WTC11 (cell line): ENCODE results near the gene RARB. TPM values are rescaled to one million over a fixed set of nuclear protein-coding genes. Genes with fewer than 3 reads are reported as not detected.

ENCODE experiments used
- ATAC-seq: fragments of 200-7000 bp; cut with Tn5 transposase; 2 replicates; pipeline ENCODE4 v1.10.0; 2021; ENCODE audit warnings: mild to moderate bottlenecking, moderate library complexity
- CTCF ChIA-PET: fragments of 300-600 bp; sonication (Branson Sonifier 250); formaldehyde crosslinking; loops from one replicate; lab custom pipeline; 2021; ENCODE audit warnings: antibody characterized with exemption; lab: Charles Lee
- POLR2A ChIA-PET: fragments of 350-600 bp; sonication (Branson Sonifier 250); formaldehyde crosslinking; loops from one replicate; lab custom pipeline; 2021; ENCODE audit warnings: antibody characterized with exemption; lab: Charles Lee
- DNase-seq: peaks from one replicate; pipeline ENCODE4 v3.0.0; 2021; ENCODE audit warnings: low spot score
- H3K27ac Mint-ChIP-seq: 2 replicates; pipeline ENCODE4 v1.8.0; 2021; ENCODE audit warnings: mixed read lengths
- H3K27me3 Mint-ChIP-seq: 2 replicates; pipeline ENCODE4 v1.8.0; 2021; ENCODE audit warnings: low read depth, mild to moderate bottlenecking, moderate library complexity, mixed read lengths
- H3K36me3 Mint-ChIP-seq: 2 replicates; pipeline ENCODE4 v1.8.0; 2021; ENCODE audit warnings: mixed read lengths
- H3K4me1 Mint-ChIP-seq: 2 replicates; pipeline ENCODE4 v1.8.0; 2022; ENCODE audit warnings: mixed read lengths
- H3K4me3 Mint-ChIP-seq: 2 replicates; pipeline ENCODE4 v1.8.0; 2021; ENCODE audit warnings: mild to moderate bottlenecking, moderate library complexity, mixed read lengths
- H3K9me3 Mint-ChIP-seq: 2 replicates; pipeline ENCODE4 v1.8.0; 2021; ENCODE audit warnings: mixed read lengths
- CBFB ChIP-seq: sonication (generic); formaldehyde crosslinking; IDR thresholded peaks from 2 replicates; pipeline ENCODE4 v1.8.1; 2022; ENCODE audit warnings: mild to moderate bottlenecking, low read depth, missing genetic modification reagents
- CREB1 ChIP-seq: sonication (generic); formaldehyde crosslinking; IDR thresholded peaks from 2 replicates; pipeline ENCODE4 v1.8.0; 2023; ENCODE audit warnings: mild to moderate bottlenecking, missing genetic modification reagents
- ESRRA ChIP-seq: sonication (generic); formaldehyde crosslinking; IDR thresholded peaks from 2 replicates; pipeline ENCODE4 v1.8.1; 2022; ENCODE audit warnings: mild to moderate bottlenecking, missing genetic modification reagents, borderline replicate concordance
- FOXJ3 ChIP-seq: sonication (generic); formaldehyde crosslinking; IDR thresholded peaks from 2 replicates; pipeline ENCODE4 v1.9.0; 2021; ENCODE audit warnings: missing genetic modification reagents, mild to moderate bottlenecking, borderline replicate concordance
- FOXP4 ChIP-seq: sonication (generic); formaldehyde crosslinking; IDR thresholded peaks from 2 replicates; pipeline ENCODE4 v1.8.0; 2022; ENCODE audit warnings: mild to moderate bottlenecking, missing genetic modification reagents
- HMGA2 ChIP-seq: fragments of 250-450 bp; sonication (Bioruptor Pico); IDR thresholded peaks from 2 replicates; pipeline ENCODE4 v1.4.0; 2021; ENCODE audit warnings: mild to moderate bottlenecking, moderate library complexity
- IRF2 ChIP-seq: sonication (generic); formaldehyde crosslinking; IDR thresholded peaks from 2 replicates; pipeline ENCODE4 v1.8.0; 2022; ENCODE audit warnings: low read depth, missing genetic modification reagents, borderline replicate concordance
- JAZF1 ChIP-seq: fragments of 250-450 bp; sonication (Bioruptor Pico); IDR thresholded peaks from 2 replicates; pipeline ENCODE4 v1.9.0; 2021; ENCODE audit warnings: moderate library complexity, mild to moderate bottlenecking, inconsistent platforms
- MYBL2 ChIP-seq: sonication (generic); formaldehyde crosslinking; IDR thresholded peaks from 2 replicates; pipeline ENCODE4 v1.8.1; 2023; ENCODE audit warnings: mild to moderate bottlenecking, moderate library complexity, missing genetic modification reagents
- SOX15 ChIP-seq: fragments of 250-450 bp; sonication (Bioruptor Pico); IDR thresholded peaks from 2 replicates; pipeline ENCODE4 v1.9.0; 2021; ENCODE audit warnings: mild to moderate bottlenecking
- TCF7 ChIP-seq: sonication (generic); formaldehyde crosslinking; IDR thresholded peaks from 2 replicates; pipeline ENCODE4 v1.8.0; 2022; ENCODE audit warnings: mild to moderate bottlenecking, low read depth, missing genetic modification reagents, moderate library complexity
- ZNF232 ChIP-seq: sonication (generic); formaldehyde crosslinking; IDR thresholded peaks from 2 replicates; pipeline ENCODE4 v1.8.0; 2022; ENCODE audit warnings: mild to moderate bottlenecking, missing genetic modification reagents
- ZSCAN18 ChIP-seq: fragments of 250-450 bp; sonication (Bioruptor Pico); IDR thresholded peaks from 2 replicates; pipeline ENCODE4 v2.1.2; 2022; ENCODE audit warnings: mild to moderate bottlenecking, moderate library complexity
- total RNA-seq: library from RNA; stranded (reverse); gene quantifications from 3 replicates; pipeline ENCODE4 v1.2.3, GENCODE V29; 2021
- TF ChIP-seq, protein P1 (sequence below): sonication (generic); formaldehyde crosslinking; IDR thresholded peaks from 2 replicates; pipeline ENCODE4 v1.8.1; 2022; ENCODE audit warnings: low read depth, mild to moderate bottlenecking, moderate library complexity, missing genetic modification reagents, borderline replicate concordance
- TF ChIP-seq, protein P2 (sequence below): sonication (generic); formaldehyde crosslinking; IDR thresholded peaks from 2 replicates; pipeline ENCODE4 v1.8.0; 2023; ENCODE audit warnings: missing genetic modification reagents, mild to moderate bottlenecking, borderline replicate concordance
- TF ChIP-seq, protein P3 (sequence below): sonication (generic); formaldehyde crosslinking; IDR thresholded peaks from 2 replicates; pipeline ENCODE4 v1.8.0; 2023; ENCODE audit warnings: mild to moderate bottlenecking, missing genetic modification reagents

RARB gene
- total RNA-seq, 1 experiment from 2014 or later, result not detected

GRCh38 chr3:25412269-25412668 is 15.8 kb upstream of the RARB start (continued):
- no peak for TF ChIP-seq ZNF232 (CRISPR knock-in tag)
- TF ChIP-seq ZSCAN18 (CRISPR knock-in tag), result no peak

GRCh38 chr3:25416176-25416575 is 11.9 kb upstream of the RARB start:
- peaks cover 16% of the 10 kb centered on the region for H3K36me3 Mint-ChIP-seq
- peaks cover 41% of the 10 kb centered on the region for H3K9me3 Mint-ChIP-seq
- CTCF ChIA-PET, result no interaction called here
- DNase-seq, result no peak
- no peak overlapping the region for H3K27ac Mint-ChIP-seq
- H3K4me1 Mint-ChIP-seq, result peaks cover 29% of the 10 kb centered on the region
- ATAC-seq, result no peak
- no peaks in the 10 kb centered on the region for H3K27me3 Mint-ChIP-seq
- POLR2A ChIA-PET, result no interaction called here
- no peak overlapping the region for H3K4me3 Mint-ChIP-seq
- no peak for TF ChIP-seq MYBL2 (CRISPR knock-in tag)
- TF ChIP-seq IRF2 (CRISPR knock-in tag), result no peak
- no peak for TF ChIP-seq CBFB (CRISPR knock-in tag)
- TF ChIP-seq, protein P1, sequence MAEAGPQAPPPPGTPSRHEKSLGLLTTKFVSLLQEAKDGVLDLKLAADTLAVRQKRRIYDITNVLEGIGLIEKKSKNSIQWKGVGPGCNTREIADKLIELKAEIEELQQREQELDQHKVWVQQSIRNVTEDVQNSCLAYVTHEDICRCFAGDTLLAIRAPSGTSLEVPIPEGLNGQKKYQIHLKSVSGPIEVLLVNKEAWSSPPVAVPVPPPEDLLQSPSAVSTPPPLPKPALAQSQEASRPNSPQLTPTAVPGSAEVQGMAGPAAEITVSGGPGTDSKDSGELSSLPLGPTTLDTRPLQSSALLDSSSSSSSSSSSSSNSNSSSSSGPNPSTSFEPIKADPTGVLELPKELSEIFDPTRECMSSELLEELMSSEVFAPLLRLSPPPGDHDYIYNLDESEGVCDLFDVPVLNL (CRISPR knock-in tag), result no peak
- TF ChIP-seq, protein P2, sequence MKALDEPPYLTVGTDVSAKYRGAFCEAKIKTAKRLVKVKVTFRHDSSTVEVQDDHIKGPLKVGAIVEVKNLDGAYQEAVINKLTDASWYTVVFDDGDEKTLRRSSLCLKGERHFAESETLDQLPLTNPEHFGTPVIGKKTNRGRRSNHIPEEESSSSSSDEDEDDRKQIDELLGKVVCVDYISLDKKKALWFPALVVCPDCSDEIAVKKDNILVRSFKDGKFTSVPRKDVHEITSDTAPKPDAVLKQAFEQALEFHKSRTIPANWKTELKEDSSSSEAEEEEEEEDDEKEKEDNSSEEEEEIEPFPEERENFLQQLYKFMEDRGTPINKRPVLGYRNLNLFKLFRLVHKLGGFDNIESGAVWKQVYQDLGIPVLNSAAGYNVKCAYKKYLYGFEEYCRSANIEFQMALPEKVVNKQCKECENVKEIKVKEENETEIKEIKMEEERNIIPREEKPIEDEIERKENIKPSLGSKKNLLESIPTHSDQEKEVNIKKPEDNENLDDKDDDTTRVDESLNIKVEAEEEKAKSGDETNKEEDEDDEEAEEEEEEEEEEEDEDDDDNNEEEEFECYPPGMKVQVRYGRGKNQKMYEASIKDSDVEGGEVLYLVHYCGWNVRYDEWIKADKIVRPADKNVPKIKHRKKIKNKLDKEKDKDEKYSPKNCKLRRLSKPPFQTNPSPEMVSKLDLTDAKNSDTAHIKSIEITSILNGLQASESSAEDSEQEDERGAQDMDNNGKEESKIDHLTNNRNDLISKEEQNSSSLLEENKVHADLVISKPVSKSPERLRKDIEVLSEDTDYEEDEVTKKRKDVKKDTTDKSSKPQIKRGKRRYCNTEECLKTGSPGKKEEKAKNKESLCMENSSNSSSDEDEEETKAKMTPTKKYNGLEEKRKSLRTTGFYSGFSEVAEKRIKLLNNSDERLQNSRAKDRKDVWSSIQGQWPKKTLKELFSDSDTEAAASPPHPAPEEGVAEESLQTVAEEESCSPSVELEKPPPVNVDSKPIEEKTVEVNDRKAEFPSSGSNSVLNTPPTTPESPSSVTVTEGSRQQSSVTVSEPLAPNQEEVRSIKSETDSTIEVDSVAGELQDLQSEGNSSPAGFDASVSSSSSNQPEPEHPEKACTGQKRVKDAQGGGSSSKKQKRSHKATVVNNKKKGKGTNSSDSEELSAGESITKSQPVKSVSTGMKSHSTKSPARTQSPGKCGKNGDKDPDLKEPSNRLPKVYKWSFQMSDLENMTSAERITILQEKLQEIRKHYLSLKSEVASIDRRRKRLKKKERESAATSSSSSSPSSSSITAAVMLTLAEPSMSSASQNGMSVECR, result no peak
- TF ChIP-seq TCF7 (CRISPR knock-in tag), result no peak
- TF ChIP-seq ESRRA (CRISPR knock-in tag), result no peak
- TF ChIP-seq SOX15 (CRISPR knock-in tag), result no peak
- no peak for TF ChIP-seq CREB1 (CRISPR knock-in tag)
- no peak for TF ChIP-seq JAZF1 (CRISPR knock-in tag)
- no peak for TF ChIP-seq HMGA2 (CRISPR knock-in tag)
- no peak for TF ChIP-seq ZSCAN18 (CRISPR knock-in tag)
- no peak for TF ChIP-seq FOXJ3 (CRISPR knock-in tag)
- TF ChIP-seq, protein P3, sequence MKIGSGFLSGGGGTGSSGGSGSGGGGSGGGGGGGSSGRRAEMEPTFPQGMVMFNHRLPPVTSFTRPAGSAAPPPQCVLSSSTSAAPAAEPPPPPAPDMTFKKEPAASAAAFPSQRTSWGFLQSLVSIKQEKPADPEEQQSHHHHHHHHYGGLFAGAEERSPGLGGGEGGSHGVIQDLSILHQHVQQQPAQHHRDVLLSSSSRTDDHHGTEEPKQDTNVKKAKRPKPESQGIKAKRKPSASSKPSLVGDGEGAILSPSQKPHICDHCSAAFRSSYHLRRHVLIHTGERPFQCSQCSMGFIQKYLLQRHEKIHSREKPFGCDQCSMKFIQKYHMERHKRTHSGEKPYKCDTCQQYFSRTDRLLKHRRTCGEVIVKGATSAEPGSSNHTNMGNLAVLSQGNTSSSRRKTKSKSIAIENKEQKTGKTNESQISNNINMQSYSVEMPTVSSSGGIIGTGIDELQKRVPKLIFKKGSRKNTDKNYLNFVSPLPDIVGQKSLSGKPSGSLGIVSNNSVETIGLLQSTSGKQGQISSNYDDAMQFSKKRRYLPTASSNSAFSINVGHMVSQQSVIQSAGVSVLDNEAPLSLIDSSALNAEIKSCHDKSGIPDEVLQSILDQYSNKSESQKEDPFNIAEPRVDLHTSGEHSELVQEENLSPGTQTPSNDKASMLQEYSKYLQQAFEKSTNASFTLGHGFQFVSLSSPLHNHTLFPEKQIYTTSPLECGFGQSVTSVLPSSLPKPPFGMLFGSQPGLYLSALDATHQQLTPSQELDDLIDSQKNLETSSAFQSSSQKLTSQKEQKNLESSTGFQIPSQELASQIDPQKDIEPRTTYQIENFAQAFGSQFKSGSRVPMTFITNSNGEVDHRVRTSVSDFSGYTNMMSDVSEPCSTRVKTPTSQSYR (CRISPR knock-in tag), result no peak
- TF ChIP-seq FOXP4 (CRISPR knock-in tag), result no peak
